HEK293T (cell line): Measurements from ENCODE around the gene KAT2A.

Source experiments
- ARNT ChIP-seq: fragments of 450-650 bp; IDR thresholded peaks from 2 replicates; pipeline ENCODE4 v1.6.1; 2017; ENCODE audit warnings: mild to moderate bottlenecking
- BHLHE40 ChIP-seq: fragments of 450-650 bp; IDR thresholded peaks from 2 replicates; pipeline ENCODE4 v1.6.1; 2016; ENCODE audit warnings: mild to moderate bottlenecking, moderate library complexity, borderline replicate concordance
- ELF4 ChIP-seq: fragments of 450-650 bp; IDR thresholded peaks from 2 replicates; pipeline ENCODE4 v1.6.1; 2017; ENCODE audit warnings: antibody characterized with exemption
- FOXA1 ChIP-seq: fragments of 450-650 bp; IDR thresholded peaks from 2 replicates; pipeline ENCODE4 v1.6.1; 2016; ENCODE audit warnings: mild to moderate bottlenecking
- FOXK2 ChIP-seq: fragments of 450-650 bp; IDR thresholded peaks from 2 replicates; pipeline ENCODE4 v1.6.1; 2016; ENCODE audit warnings: mild to moderate bottlenecking
- FOXM1 ChIP-seq: fragments of 450-650 bp; IDR thresholded peaks from 2 replicates; pipeline ENCODE4 v1.6.1; 2017; ENCODE audit warnings: mild to moderate bottlenecking, borderline replicate concordance
- HDGF ChIP-seq: fragments of 450-650 bp; IDR thresholded peaks from 2 replicates; pipeline ENCODE4 v1.6.1; 2017; ENCODE audit warnings: antibody characterized with exemption, borderline replicate concordance
- LEF1 ChIP-seq: fragments of 450-650 bp; IDR thresholded peaks from 2 replicates; pipeline ENCODE4 v1.6.1; 2017; ENCODE audit warnings: mild to moderate bottlenecking, borderline replicate concordance
- NFRKB ChIP-seq: fragments of 450-650 bp; IDR thresholded peaks from 2 replicates; pipeline ENCODE4 v1.6.1; 2016; ENCODE audit warnings: mild to moderate bottlenecking, moderate library complexity
- SP1 ChIP-seq: fragments of 450-650 bp; IDR thresholded peaks from 2 replicates; pipeline ENCODE4 v1.6.1; 2017
- SUZ12 ChIP-seq: fragments of 450-650 bp; IDR thresholded peaks from 2 replicates; pipeline ENCODE4 v1.6.1; 2016; ENCODE audit warnings: mild to moderate bottlenecking
- TF ChIP-seq, protein P1 (sequence below): fragments of 450-650 bp; IDR thresholded peaks from 2 replicates; pipeline ENCODE4 v1.6.1; 2016

DNA sequence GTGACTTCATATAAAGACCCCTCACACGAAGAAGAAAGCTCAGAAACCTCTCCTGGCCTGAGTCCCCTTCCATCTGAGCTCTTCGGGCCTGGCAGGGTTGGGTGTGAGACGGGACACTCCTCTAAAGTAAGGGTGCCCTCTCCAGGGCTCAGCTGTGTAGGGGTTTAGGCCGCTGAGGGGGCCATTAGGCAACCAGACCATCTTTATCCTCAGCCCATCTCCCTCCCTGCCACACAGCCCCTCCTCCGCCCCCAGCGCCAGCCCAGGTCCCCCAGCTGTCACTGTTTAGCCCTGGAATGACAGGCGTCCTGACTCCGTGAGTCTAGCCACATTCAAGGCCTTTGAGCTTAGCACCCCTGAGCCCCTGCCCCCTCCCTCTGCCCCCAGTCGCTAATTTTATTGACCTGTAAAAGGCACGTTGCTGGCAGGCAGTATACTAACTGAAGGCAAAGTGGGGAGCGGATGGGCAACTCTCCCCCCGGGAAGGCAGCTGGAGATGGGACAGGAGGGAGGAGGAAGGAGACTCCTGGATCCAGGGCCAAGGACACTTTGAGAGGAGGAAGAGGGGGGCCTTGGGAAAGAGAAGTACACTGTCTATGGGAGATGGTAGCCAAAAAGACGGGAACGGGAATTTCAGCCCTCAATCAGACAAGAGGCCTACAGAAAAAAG lies 22.3 kb downstream of the KAT2A start:
- TF ChIP-seq LEF1 (no peak), BHLHE40 (no peak), FOXA1 (no peak), FOXK2 (no peak), FOXM1 (no peak), SUZ12 (no peak), HDGF (no peak), SP1 (no peak), ARNT (no peak), NFRKB (no peak), ELF4 (no peak)
- TF ChIP-seq, protein P1, sequence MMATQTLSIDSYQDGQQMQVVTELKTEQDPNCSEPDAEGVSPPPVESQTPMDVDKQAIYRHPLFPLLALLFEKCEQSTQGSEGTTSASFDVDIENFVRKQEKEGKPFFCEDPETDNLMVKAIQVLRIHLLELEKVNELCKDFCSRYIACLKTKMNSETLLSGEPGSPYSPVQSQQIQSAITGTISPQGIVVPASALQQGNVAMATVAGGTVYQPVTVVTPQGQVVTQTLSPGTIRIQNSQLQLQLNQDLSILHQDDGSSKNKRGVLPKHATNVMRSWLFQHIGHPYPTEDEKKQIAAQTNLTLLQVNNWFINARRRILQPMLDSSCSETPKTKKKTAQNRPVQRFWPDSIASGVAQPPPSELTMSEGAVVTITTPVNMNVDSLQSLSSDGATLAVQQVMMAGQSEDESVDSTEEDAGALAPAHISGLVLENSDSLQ, result no peak
